ENCODE measurements around the gene TMEM167B.

- TF ChIP-seq CTCF (IDR thresholded peaks at IDR 0.05) (no peak), POLR2A (IDR thresholded peaks at IDR 0.05) (no peak), EP300 (IDR thresholded peaks at IDR 0.05) (no peak)
Observed at GRCh38 chr1:109134423-109134822, 43.9 kb downstream of the TMEM167B start.
